GM21825 (cell line): ENCODE data around the gene APOLD1.
A peak's percentile ranks its signal among the peaks of the same experiment; 100 is the strongest.
"Not testable (repeated sequence)": the region's sequence is repeated elsewhere in the genome, so short reads cannot be mapped to it uniquely, and the experiment has no call there.

ENCODE experiments used
- ATAC-seq: cut with Tn5 transposase; IDR thresholded peaks from one replicate; pipeline ENCODE4 v1.9.1; 2021; ENCODE audit warnings: mild to moderate bottlenecking, moderate library complexity; ENCODE audit not compliant: unreplicated experiment

Gene APOLD1

GRCh38 chr12:12786351-12786705 lies 869 bp downstream of the APOLD1 start:
- peak; percentile 4 for ATAC-seq

GRCh38 chr12:12786706-12787601 lies 1.5 kb downstream of the APOLD1 start:
- ATAC-seq = peak; percentile 85

DNA sequence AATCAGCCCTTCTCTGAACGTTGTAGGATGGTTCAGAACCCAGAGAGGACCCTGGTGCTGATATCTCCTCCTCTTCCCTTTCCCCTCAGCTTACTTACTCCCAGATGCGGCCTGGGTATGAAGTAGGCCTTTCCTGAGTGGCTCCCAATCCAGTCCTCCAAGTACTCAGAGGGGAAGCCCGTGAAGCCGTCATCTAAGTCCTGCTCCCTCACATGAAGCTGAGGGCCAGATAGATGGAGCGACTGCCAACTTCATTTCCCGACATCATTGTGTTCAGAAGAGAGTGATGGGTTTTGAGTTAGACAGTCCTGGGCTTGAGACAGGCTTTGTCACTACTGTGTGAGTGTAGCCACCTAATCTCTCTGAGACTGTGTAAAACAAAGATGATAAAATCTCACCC lies 2.7 kb downstream of the APOLD1 start:
- ATAC-seq = no peak

DNA sequence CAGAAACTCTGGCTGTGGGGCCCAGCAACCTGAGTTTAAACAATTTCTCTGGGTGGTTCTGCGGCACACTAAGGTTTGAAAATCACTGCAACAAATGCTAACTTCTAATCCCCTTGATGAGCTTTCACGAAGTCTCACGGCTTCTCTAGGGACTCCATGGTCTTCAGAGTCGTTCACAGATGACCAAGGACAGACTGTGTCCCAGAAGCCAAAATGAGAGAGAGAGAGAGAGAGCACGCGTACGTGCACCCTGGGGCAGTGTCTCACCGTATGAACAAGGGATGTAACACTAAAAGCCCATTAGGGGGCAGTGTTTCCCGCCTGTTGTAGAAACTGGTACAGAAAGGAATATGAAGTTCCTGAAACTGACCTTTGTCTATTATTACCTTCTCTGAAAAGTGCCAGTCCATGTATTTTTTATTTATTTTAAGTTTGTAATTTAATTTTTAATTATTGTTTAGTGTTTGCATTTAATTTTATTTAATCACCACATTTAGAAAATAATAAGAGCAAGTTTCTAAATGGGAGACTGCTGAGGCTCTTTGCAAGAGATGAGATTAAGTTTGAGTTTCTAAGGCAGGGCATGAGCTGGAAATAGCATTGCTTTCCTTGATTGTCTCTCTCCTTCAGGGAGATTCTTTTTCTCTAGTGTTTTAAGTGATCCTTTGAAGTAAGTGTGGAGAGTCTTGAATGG lies 3.4 kb downstream of the APOLD1 start:
- peak; percentile 50 for ATAC-seq

- ATAC-seq = no peak
These were observed 5.5 kb downstream of the APOLD1 start for GRCh38 chr12:12790956-12791355.

DNA sequence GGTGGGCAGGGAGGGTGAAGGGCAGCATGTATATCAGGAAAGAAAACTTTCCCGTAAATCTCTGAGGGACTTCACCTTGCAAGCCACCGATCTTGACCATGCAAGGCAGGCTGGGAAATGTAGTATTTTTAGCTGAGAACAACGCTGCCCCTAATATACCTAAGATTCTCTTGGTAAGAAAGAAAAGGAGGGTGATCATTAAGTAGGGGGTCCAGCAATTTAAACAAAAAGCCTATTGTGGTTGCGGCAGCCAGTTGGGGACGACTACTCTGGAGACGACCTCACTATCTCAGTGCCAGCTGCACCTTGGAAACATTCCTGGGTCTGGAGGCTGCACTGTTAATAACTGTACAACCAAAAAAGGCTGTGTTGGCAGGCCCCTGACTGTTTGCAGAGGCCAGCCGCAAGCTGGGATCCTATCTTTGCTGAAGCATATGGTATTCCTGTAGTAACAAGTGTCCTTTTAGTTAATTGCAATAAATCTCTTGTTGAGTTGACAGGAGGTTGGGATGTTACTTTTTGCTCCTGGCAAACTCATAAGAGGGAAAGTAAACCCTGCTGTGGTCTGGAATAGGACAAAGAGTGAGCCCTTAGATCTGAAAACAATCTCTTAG lies 6.4 kb downstream of the APOLD1 start:
- ATAC-seq = no peak

- no peak for ATAC-seq
These were observed 7.0 kb downstream of the APOLD1 start for GRCh38 chr12:12792421-12792820.

DNA sequence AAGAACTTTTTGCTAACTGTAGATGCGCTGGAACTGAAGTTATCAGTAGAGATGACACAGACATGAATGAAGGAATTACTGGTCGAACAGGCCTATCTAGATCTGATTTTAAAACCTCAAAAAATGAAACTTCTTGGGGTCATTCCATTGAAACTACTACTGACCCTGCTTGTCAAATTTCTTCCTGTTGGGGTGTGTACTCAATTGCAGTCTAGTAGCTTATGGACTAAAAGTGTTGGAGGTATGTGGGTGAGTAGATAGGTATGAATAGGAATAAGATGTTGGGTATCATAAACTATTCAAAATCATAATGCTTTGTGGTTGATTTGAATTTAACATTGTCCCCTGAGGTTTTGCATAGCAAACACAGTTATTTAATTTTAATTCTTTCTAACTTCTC lies 9.2 kb downstream of the APOLD1 start:
- no peak for ATAC-seq

- ATAC-seq = no peak
These were observed 10.7 kb downstream of the APOLD1 start for GRCh38 chr12:12796171-12796570.

- ATAC-seq = no peak
These were observed 11.7 kb downstream of the APOLD1 start for GRCh38 chr12:12796928-12797793.

DNA sequence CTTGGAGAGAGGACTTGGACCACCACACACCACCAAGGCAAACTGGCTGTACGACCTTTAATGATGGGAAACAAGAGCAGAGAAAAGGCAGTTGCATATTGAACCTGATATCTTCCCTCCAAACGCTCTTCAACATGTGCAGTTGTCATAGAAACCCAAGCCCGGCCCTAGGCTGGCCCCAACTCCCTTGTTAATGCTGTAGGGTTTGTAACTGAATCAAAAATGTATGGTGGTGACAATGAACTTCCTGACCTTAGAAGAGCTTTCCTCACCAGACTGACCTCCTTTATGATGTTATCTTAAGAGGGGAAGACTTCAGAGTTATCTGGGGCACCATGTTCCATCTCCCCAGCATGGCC lies 12.3 kb downstream of the APOLD1 start:
- no peak for ATAC-seq

GRCh38 chr12:12798480-12798879 lies 13.0 kb downstream of the APOLD1 start:
- no peak for ATAC-seq

DNA sequence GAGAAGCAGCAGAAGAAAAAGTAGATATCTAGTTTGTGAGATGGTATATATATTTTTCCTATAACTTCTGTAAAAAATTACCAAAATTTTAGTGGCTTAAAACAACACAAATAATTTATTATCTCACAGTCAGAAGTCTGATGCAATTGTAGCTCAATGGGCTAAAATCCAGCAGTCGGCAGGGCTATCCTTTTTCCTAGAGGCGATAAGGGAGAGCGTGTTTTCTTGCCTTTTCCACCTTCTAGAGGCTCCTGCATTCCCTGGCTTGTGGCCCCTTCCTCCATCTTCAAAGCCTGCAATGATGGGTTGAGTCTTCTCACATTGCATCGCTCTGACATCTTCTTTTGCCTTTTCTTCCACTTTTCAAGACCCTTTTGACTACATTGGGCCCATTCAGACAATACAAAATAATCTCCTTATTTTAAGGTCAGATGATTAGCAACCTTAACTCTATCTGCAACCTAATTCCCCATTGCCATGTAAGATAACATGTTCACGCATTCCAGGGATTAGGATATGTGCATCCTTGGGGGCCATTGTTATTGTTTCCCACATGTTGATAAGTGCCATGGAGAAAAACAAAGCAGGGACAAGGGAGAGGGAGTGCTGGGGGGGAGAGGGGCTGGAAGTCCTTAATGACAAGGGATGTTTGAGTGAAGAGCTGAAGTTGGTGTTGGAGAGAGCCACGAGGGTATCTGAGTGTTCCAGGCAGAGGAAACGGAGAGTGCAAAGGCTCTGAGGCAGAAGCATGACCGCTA lies 13.9 kb downstream of the APOLD1 start:
- ATAC-seq = no peak

DNA sequence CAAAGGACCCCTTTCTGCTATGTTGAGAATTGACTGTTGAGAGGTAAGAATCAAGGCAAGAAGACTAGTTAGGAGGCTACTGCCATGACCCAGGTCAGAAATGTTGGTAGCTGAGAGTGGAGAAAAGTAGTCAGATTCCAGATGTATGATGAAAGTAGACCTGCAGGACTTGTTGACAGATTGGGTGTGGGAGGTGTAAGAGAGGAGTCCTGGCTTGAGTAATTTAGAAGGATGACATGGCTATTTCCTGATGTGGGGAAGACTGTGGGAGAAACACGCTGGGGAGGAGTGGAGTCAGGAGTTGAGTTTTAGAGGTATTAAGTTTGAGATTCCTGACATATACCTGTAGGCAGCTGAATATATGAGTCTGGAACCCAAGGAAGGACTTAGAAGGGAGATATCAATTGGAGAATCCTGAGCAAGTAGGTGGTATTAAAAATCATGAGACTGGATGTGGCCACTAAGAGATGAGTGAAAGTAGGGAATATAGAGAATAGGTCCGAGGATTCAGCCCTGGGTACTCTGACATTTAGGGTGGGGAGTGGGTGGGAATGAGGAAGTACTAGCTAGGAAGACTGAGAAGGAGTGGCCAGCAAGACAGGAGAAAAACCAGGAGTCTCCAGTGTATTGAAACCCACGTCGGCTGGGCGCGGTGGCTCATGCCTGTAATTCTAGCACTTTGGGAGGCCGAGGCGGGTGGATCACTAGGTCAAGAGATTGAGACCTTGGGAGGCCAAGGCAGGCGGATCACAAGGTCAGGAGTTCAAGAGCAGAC lies 15.1 kb downstream of the APOLD1 start:
- ATAC-seq = no peak

DNA sequence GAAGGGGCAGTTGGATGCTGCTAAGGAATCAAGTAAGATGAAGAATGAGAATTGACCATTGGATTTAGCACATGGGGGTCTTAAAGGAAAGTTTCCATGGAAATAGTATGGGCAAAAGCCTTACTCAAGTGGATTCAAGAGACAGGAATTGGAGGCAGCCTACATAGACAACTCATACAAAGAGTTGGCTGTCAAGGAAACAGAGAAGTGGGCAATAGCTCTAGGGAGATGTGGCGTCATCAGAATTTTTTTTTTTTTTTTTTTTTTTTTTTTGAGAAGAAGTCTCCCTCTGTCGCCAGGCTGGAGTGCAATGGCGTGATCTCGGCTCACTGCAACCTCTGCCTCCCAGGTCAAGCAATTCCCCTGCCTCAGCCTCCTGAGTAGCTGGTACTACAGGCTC lies 16.2 kb downstream of the APOLD1 start:
- not testable (repeated sequence) for ATAC-seq

DNA sequence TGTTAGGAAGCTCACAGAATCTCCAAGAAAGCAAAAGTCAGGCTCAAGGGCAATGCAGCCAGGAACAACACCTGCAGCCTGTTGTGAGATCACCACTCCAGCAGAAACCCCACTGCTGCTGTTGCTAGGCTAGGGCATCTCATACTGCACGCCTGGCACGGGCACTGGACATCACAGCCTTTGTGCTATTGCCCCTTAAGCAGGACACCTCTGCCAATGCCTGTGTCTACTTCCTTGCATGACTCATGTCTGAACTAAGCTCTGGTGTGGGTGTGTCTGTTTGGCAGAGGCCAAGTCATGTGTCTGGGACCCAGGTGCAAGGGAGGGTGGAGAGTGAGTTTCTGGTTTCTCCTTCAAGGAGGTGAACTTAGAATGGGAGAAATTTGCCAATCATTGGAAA lies 17.7 kb downstream of the APOLD1 start:
- peak; percentile 90 for ATAC-seq

DNA sequence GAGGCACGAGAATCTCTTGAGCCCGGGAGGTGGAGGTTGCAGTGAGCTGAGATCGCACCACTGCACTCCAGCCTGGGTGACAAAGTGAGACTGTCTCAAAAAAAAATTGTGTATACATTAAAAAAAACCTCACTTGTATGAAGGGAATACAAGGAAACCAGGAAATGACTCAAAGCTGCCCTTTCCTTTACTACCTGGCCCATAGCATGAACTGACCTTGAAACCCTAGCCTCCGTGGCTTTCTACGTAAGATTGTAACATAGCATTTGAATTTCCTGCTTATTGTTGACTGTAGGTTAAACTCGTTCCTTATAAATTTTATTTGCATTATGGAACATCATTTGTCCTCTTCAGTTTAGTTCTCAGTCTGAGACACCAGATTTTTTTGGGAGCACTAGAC lies 18.6 kb downstream of the APOLD1 start:
- no peak for ATAC-seq

GRCh38 chr12:12804432-12804886 lies 19.0 kb downstream of the APOLD1 start:
- no peak for ATAC-seq

DNA sequence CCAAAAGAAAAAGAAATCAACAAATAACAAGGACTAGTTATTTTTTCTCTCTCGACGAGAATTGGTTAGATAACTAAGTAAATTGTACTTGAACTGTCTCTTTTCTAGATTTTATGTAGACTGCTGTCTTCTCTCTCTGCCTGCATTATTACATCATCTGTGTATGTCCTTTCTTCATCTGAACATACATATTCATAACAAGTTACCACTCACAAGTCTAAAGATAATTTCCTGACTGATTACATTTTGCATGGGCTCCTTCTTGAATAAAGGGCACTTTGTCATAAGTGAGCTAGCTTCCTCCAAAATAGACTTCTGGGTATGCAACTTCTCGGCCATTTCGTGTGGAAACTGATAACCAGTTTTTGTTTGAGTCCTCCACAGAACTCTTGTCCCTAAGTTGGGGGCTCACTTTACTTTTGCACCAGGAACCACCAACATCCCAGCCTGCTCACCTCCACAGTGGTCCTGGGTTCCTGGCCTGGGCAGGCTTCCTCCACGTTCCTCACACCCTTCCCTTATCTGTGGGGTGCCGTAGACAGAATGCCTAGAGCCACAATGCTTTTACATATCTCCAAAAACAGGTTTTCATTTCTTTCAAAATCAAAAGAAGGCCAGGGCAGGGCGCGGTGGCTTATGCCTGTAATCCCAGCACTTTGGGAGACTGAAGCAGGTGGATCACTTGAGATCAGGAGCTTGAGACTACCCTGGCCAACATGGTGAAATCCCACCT lies 21.5 kb downstream of the APOLD1 start:
- ATAC-seq = no peak
